Panc1 (cell line): ENCODE results near the gene UBASH3B. TPM values are rescaled to one million over a fixed set of nuclear protein-coding genes. Genes with fewer than 3 reads are reported as not detected.
A peak's percentile ranks its signal among the peaks of the same experiment; 100 is the strongest.

Source experiments
- ATAC-seq: fragments of 200-7000 bp; cut with Tn5 transposase; 2 replicates; pipeline ENCODE4 v1.9.1; 2020; ENCODE audit warnings: mild to moderate bottlenecking, moderate library complexity
- BruUV-seq: library from RNA; stranded (reverse); fragments of 400-500 nt; replicated peaks from 2 replicates; lab custom pipeline; 2021; lab: Mats Ljungman, UMichigan
- CTCF ChIA-PET: fragments of 300-600 bp; sonication (Branson Sonifier 250); formaldehyde crosslinking; loops from one replicate; lab custom pipeline; 2022; ENCODE audit warnings: antibody characterized with exemption; lab: Charles Lee
- POLR2A ChIA-PET: fragments of 300-600 bp; sonication (Branson Sonifier 250); formaldehyde crosslinking; loops from one replicate; lab custom pipeline; 2022; ENCODE audit warnings: antibody characterized with exemption; lab: Charles Lee
- DNase-seq: peaks from one replicate; pipeline ENCODE4 v3.0.0-alpha.2; 2010; ENCODE audit warnings: low read depth, low spot score
- H3K27ac ChIP-seq: 2 replicates; pipeline ENCODE4 v1.5.1; 2011; ENCODE audit warnings: mild to moderate bottlenecking, low read length, inconsistent platforms
- H3K27me3 ChIP-seq: fragments of 200-500 bp; sonication (Bioruptor generic); 2 replicates; pipeline ENCODE4 v1.6.0; 2014; ENCODE audit warnings: low read length, inconsistent platforms; ENCODE audit not compliant: control insufficient read depth, insufficient read depth
- H3K36me3 ChIP-seq: fragments of 200-500 bp; sonication (Bioruptor generic); 2 replicates; pipeline ENCODE4 v1.5.1; 2014; ENCODE audit warnings: inconsistent platforms, mild to moderate bottlenecking, low read length, moderate library complexity; ENCODE audit not compliant: control insufficient read depth, insufficient read depth
- H3K4me1 ChIP-seq: 2 replicates; pipeline ENCODE4 v1.5.1; 2011; ENCODE audit warnings: inconsistent platforms, mild to moderate bottlenecking, low read length, moderate library complexity; ENCODE audit not compliant: control insufficient read depth, insufficient read depth
- H3K4me3 ChIP-seq, 2 experiments: 2 replicates each; pipeline ENCODE4 v1.5.1; 2011 to 2012; ENCODE audit warnings: low read depth in 2 of 2, low read length in 2 of 2, mild to moderate bottlenecking in 2 of 2, inconsistent platforms in 1 of 2, moderate library complexity in 1 of 2
- H3K9me3 ChIP-seq: fragments of 200-500 bp; sonication (Bioruptor generic); 2 replicates; pipeline ENCODE4 v1.5.1; 2014; ENCODE audit warnings: low read depth, mild to moderate bottlenecking, inconsistent platforms, low read length, moderate library complexity; ENCODE audit not compliant: control insufficient read depth, insufficient read depth
- POLR2AphosphoS5 ChIP-seq: IDR thresholded peaks from 2 replicates; pipeline ENCODE4 v1.6.1; 2012; ENCODE audit warnings: mild to moderate bottlenecking, low read depth, low read length, moderate library complexity
- SIN3A ChIP-seq: IDR thresholded peaks from 2 replicates; pipeline ENCODE4 v1.6.1; 2012; ENCODE audit warnings: low read depth, mild to moderate bottlenecking, low read length, moderate library complexity, borderline replicate concordance; ENCODE audit not compliant: insufficient read depth
- TCF7L2 ChIP-seq: IDR thresholded peaks from 2 replicates; pipeline ENCODE4 v1.6.1; 2011; ENCODE audit warnings: mild to moderate bottlenecking, low read depth, low read length, inconsistent platforms
- in situ Hi-C: cut with HindIII; loops from 2 replicates; pipeline ENCODE4 v1.10.0; 2016; ENCODE audit warnings: low sequenced_read_pairs, low pct_unique_long_range_greater_than_20kb
- intact Hi-C: fragments of 100-400 bp; cut with micrococcal nuclease; formaldehyde crosslinking; loops from one replicate; pipeline ENCODE4 v1.10.0; 2022; ENCODE audit not compliant: unreplicated experiment
- total RNA-seq: library from RNA; stranded (reverse); gene quantifications from one replicate; pipeline ENCODE4 v1.2.1, GENCODE V29; 2021; ENCODE audit not compliant: unreplicated experiment
- TF ChIP-seq, protein P1 (sequence below), 2 experiments: IDR thresholded peaks; 2 replicates each; pipeline ENCODE4 v1.6.1; 2011 to 2012; ENCODE audit warnings: low read depth in 2 of 2, control low read depth in 1 of 2, low read length in 1 of 2, mild to moderate bottlenecking in 1 of 2, moderate library complexity in 1 of 2; ENCODE audit not compliant: insufficient read depth in 1 of 2
- TF ChIP-seq, protein P2 (sequence below): fragments of 450-650 bp; IDR thresholded peaks from 2 replicates; pipeline ENCODE4 v1.5.1; 2017; ENCODE audit warnings: mild to moderate bottlenecking

UBASH3B gene
- total RNA-seq, 1 experiment from 2014 or later, result 55.1 TPM

DNA sequence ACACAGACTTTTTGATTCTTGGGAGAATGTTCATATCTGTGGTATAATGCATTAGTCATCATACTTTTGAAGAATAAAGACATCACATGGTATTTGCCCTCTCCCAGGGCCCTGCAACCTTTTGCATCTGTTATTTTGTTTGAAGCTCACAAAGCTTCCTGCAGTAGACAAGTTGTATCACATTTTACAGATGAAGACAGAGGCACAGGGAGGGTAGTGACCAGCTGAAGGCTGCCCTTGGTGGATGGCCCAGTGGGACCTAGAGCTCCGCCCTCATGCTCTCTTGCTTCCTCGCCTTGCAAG lies 66.4 kb downstream of the UBASH3B start:
- no peaks in the 10 kb centered on the region for H3K9me3 ChIP-seq
- POLR2A ChIA-PET, result no interaction called here
- no peaks in the 10 kb centered on the region for H3K27me3 ChIP-seq
- H3K4me3 ChIP-seq, result no peak overlapping the region
- H3K27ac ChIP-seq, result no peak overlapping the region
- DNase-seq (no peak), ATAC-seq (peak; percentile 18; the same call in 1 of the 2 replicates)
- CTCF ChIA-PET, result interaction anchor here (1.0 kb wide), 1 partner anchor 41 kb away, joined by 3 read pairs; no protein-coding TSS in a partner anchor
- no peaks in the 10 kb centered on the region for H3K4me1 ChIP-seq
- BruUV-seq, result no TSS peak
- H3K36me3 ChIP-seq, result no peaks in the 10 kb centered on the region
- intact Hi-C loops (no loop called here), in situ Hi-C loops (no loop called here)
- no peak for TF ChIP-seq TCF7L2
- TF ChIP-seq SIN3A, result no peak
- TF ChIP-seq POLR2AphosphoS5, result no peak
- TF ChIP-seq, protein P1, sequence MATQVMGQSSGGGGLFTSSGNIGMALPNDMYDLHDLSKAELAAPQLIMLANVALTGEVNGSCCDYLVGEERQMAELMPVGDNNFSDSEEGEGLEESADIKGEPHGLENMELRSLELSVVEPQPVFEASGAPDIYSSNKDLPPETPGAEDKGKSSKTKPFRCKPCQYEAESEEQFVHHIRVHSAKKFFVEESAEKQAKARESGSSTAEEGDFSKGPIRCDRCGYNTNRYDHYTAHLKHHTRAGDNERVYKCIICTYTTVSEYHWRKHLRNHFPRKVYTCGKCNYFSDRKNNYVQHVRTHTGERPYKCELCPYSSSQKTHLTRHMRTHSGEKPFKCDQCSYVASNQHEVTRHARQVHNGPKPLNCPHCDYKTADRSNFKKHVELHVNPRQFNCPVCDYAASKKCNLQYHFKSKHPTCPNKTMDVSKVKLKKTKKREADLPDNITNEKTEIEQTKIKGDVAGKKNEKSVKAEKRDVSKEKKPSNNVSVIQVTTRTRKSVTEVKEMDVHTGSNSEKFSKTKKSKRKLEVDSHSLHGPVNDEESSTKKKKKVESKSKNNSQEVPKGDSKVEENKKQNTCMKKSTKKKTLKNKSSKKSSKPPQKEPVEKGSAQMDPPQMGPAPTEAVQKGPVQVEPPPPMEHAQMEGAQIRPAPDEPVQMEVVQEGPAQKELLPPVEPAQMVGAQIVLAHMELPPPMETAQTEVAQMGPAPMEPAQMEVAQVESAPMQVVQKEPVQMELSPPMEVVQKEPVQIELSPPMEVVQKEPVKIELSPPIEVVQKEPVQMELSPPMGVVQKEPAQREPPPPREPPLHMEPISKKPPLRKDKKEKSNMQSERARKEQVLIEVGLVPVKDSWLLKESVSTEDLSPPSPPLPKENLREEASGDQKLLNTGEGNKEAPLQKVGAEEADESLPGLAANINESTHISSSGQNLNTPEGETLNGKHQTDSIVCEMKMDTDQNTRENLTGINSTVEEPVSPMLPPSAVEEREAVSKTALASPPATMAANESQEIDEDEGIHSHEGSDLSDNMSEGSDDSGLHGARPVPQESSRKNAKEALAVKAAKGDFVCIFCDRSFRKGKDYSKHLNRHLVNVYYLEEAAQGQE (IDR thresholded peaks at IDR 0.05; ENCODE audit: insufficient read depth in 1 of 2, low read depth in 2 of 2, low read length in 1 of 2), result no peak
- TF ChIP-seq, protein P2, sequence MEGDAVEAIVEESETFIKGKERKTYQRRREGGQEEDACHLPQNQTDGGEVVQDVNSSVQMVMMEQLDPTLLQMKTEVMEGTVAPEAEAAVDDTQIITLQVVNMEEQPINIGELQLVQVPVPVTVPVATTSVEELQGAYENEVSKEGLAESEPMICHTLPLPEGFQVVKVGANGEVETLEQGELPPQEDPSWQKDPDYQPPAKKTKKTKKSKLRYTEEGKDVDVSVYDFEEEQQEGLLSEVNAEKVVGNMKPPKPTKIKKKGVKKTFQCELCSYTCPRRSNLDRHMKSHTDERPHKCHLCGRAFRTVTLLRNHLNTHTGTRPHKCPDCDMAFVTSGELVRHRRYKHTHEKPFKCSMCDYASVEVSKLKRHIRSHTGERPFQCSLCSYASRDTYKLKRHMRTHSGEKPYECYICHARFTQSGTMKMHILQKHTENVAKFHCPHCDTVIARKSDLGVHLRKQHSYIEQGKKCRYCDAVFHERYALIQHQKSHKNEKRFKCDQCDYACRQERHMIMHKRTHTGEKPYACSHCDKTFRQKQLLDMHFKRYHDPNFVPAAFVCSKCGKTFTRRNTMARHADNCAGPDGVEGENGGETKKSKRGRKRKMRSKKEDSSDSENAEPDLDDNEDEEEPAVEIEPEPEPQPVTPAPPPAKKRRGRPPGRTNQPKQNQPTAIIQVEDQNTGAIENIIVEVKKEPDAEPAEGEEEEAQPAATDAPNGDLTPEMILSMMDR, result no peak

DNA sequence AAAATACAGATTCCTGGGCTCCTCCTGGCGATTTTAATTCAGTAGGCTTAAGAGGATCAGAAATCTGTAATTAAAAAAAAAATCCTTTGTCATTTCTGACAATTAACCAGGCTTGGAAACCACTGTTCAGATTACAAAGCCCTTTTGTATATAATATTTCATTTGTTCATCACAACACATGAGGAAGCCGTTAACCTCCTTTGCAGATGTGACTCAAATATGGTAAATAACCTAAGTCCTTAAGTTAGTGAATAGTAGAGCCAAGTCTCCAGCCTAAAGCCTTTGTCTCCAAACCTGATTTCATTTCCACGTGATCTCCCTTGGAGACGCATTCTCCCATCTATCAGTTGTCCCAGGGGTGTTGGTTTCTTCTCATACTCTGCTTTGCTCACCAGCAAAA lies 67.6 kb downstream of the UBASH3B start:
- in situ Hi-C loops, result no loop called here
- intact Hi-C loops, result no loop called here
- H3K36me3 ChIP-seq, result no peaks in the 10 kb centered on the region
- H3K4me1 ChIP-seq, result no peaks in the 10 kb centered on the region
- no peaks in the 10 kb centered on the region for H3K9me3 ChIP-seq
- H3K27ac ChIP-seq, result no peak overlapping the region
- H3K4me3 ChIP-seq, result no peak overlapping the region
- BruUV-seq, result no TSS peak
- CTCF ChIA-PET, result no interaction called here
- TF ChIP-seq SIN3A (no peak), TCF7L2 (no peak)
- TF ChIP-seq, protein P2, result no peak
- POLR2A ChIA-PET, result no interaction called here
- H3K27me3 ChIP-seq, result no peaks in the 10 kb centered on the region
- no peak for DNase-seq
- ATAC-seq, result no peak
